Activated CD4-positive, alpha-beta T cell treated with anti-CD3 and anti-CD28 coated beads, Interleukin-2, amount 50 U/mL, for 1 hour (primary cell): ENCODE data around the gene ETFB.

Experiments used
- DNase-seq: peaks from one replicate; pipeline ENCODE4 v3.0.0-alpha.2; 2020

Gene ETFB

GRCh38 chr19:51372649-51373504, 6.7 kb upstream of the ETFB start, which contains the start of gene NKG7:
Gene NKG7, minus strand, starts transcription at chr19:51372654. Its CDS starts 119 bp downstream, at chr19:51372535.
- peak; percentile 38 for DNase-seq

- no peak for DNase-seq
These were observed 5.9 kb upstream of the ETFB start for GRCh38 chr19:51372021-51372648.

- no peak for DNase-seq
These were observed 5.0 kb upstream of the ETFB start for GRCh38 chr19:51371186-51371690.

- no peak for DNase-seq
These were observed 4.0 kb upstream of the ETFB start for GRCh38 chr19:51370230-51370629.

- peak; percentile 8 for DNase-seq
These were observed 2.4 kb upstream of the ETFB start, which contains the start of gene CLDND2 for GRCh38 chr19:51368366-51369282. Gene CLDND2, minus strand, starts transcription at chr19:51369003. Its CDS starts 426 bp downstream, at chr19:51368577.

GRCh38 chr19:51367565-51368365, 1.6 kb upstream of the ETFB start:
- DNase-seq = peak; percentile 93

GRCh38 chr19:51367255-51367564, 1.0 kb upstream of the ETFB start:
- DNase-seq = no peak

- DNase-seq = peak; percentile 90
These were observed 434 bp upstream of the ETFB start for GRCh38 chr19:51366389-51367254.

- DNase-seq = no peak
These were observed 800 bp downstream of the ETFB start for GRCh38 chr19:51365211-51365964.

GRCh38 chr19:51364200-51365106, 1.7 kb downstream of the ETFB start:
- DNase-seq = no peak

- no peak for DNase-seq
These were observed 4.9 kb downstream of the ETFB start for GRCh38 chr19:51361239-51361638.

GRCh38 chr19:51359294-51359693, 6.9 kb downstream of the ETFB start:
- DNase-seq = no peak

- no peak for DNase-seq
These were observed 8.2 kb downstream of the ETFB start for GRCh38 chr19:51357952-51358351.

- DNase-seq = no peak
These were observed 9.9 kb downstream of the ETFB start for GRCh38 chr19:51356159-51356801.

- no peak for DNase-seq
These were observed 11.4 kb downstream of the ETFB start for GRCh38 chr19:51354742-51355148.

GRCh38 chr19:51354103-51354741, 12.0 kb downstream of the ETFB start:
- no peak for DNase-seq

- DNase-seq = no peak
These were observed 13.3 kb downstream of the ETFB start for GRCh38 chr19:51352783-51353360.
